Naive thymus-derived CD4-positive, alpha-beta T cell (primary cell): Measurements from ENCODE around the gene GUCY1B1. TPM values are rescaled to one million over a fixed set of nuclear protein-coding genes. Genes with fewer than 3 reads are reported as not detected.
"Not testable (repeated sequence)": the region's sequence is repeated elsewhere in the genome, so short reads cannot be mapped to it uniquely, and the experiment has no call there.

Source experiments
- ATAC-seq: fragments of 150-1000 bp; cut with Tn5 transposase; 2 replicates; pipeline ENCODE4 v1.10.0; 2021; ENCODE audit warnings: mild to moderate bottlenecking, moderate library complexity
- CTCF ChIA-PET: fragments of 350-600 bp; sonication (Branson Sonifier 250); formaldehyde crosslinking; loops from one replicate; lab custom pipeline; 2021; ENCODE audit warnings: antibody characterized with exemption; lab: Charles Lee
- POLR2A ChIA-PET: fragments of 350-600 bp; sonication (Branson Sonifier 250); formaldehyde crosslinking; loops from one replicate; lab custom pipeline; 2021; ENCODE audit warnings: antibody characterized with exemption, inconsistent platforms; lab: Charles Lee
- DNase-seq, 9 donors: peaks; one replicate each; pipeline versions ENCODE4 v3.0.0 to v3.0.0-alpha.2; 2020 to 2022; ENCODE audit warnings: mixed read lengths in 1 of 9
- H3K27ac ChIP-seq: one replicate; pipeline ENCODE4 v1.7.0; 2013; ENCODE audit warnings: mild to moderate bottlenecking, low read depth, low read length, moderate library complexity
- H3K27me3 ChIP-seq, 2 donors: one replicate each; pipeline ENCODE4 v1.7.0; 2013; ENCODE audit warnings: low read length in 2 of 2, mild to moderate bottlenecking in 2 of 2, moderate library complexity in 2 of 2; ENCODE audit not compliant: control insufficient read depth in 2 of 2, insufficient read depth in 2 of 2
- H3K36me3 ChIP-seq, 3 experiments: 1 replicate in 2 of 3; 2 replicates in 1 of 3; pipeline ENCODE4 v1.7.0; 2013; ENCODE audit warnings: low read length in 3 of 3, mild to moderate bottlenecking in 3 of 3, moderate library complexity in 1 of 3; ENCODE audit not compliant: insufficient read depth in 3 of 3, control insufficient read depth in 2 of 3
- H3K4me1 ChIP-seq, 2 donors: one replicate each; pipeline ENCODE4 v1.7.0; 2013; ENCODE audit warnings: low read length in 2 of 2, mild to moderate bottlenecking in 2 of 2, moderate library complexity in 1 of 2; ENCODE audit not compliant: control insufficient read depth in 2 of 2, insufficient read depth in 2 of 2
- H3K4me3 ChIP-seq: 2 replicates; pipeline ENCODE4 v1.7.0; 2013; ENCODE audit warnings: mild to moderate bottlenecking, low read length
- H3K9me3 ChIP-seq, 3 experiments: 1 replicate in 2 of 3; 2 replicates in 1 of 3; pipeline ENCODE4 v1.7.0; 2013; ENCODE audit warnings: low read length in 3 of 3; ENCODE audit not compliant: control insufficient read depth in 2 of 3
- H3K27ac Mint-ChIP-seq, 9 donors: one replicate each; pipeline ENCODE4 v1.8.0; 2020 to 2022; ENCODE audit warnings: mixed read lengths in 9 of 9, mild to moderate bottlenecking in 8 of 9, moderate library complexity in 5 of 9, inconsistent platforms in 2 of 9
- H3K27me3 Mint-ChIP-seq, 5 donors: one replicate each; pipeline ENCODE4 v1.8.0; 2021 to 2022; ENCODE audit warnings: mixed read lengths in 5 of 5, mild to moderate bottlenecking in 1 of 5
- H3K36me3 Mint-ChIP-seq, 5 donors: one replicate each; pipeline ENCODE4 v1.8.0; 2020 to 2022; ENCODE audit warnings: mixed read lengths in 5 of 5, mild to moderate bottlenecking in 3 of 5, inconsistent platforms in 1 of 5
- H3K4me1 Mint-ChIP-seq, 7 donors: one replicate each; pipeline ENCODE4 v1.8.0; 2020 to 2022; ENCODE audit warnings: mixed read lengths in 7 of 7, mild to moderate bottlenecking in 3 of 7, inconsistent platforms in 1 of 7
- H3K4me3 Mint-ChIP-seq, 10 donors: one replicate each; pipeline ENCODE4 v1.8.0; 2020 to 2022; ENCODE audit warnings: mild to moderate bottlenecking in 10 of 10, mixed read lengths in 10 of 10, moderate library complexity in 6 of 10, inconsistent platforms in 2 of 10
- H3K9me3 Mint-ChIP-seq, 11 donors: one replicate each; pipeline ENCODE4 v1.8.0; 2020 to 2022; ENCODE audit warnings: mixed read lengths in 11 of 11, mild to moderate bottlenecking in 4 of 11, inconsistent platforms in 1 of 11, moderate library complexity in 1 of 11
- intact Hi-C, 2 donors: fragments of 100-400 bp; cut with micrococcal nuclease; formaldehyde crosslinking; loops; one replicate each; pipeline ENCODE4 v1.15.1; 2023
- polyA plus RNA-seq, 2 donors: library from polyadenylated mRNA; unstranded; fragments of 300-500 nt; fragmentation: Illumina TruSeq; gene quantifications; one replicate each; pipeline ENCODE4 v1.2.3, GENCODE V29; 2021
- total RNA-seq, 6 experiments: library from RNA in 5 of 6; stranded (reverse) in 5 of 6; gene quantifications; 1 replicate in 5 of 6; 2 replicates in 1 of 6; pipeline ENCODE4 v1.2.3 and lab custom pipeline; 2021 to 2026

Gene GUCY1B1
- total and polyA plus RNA-seq, 7 experiments from 2014 or later = 0.22 to 1.7 (median 0.29) TPM; not detected in 4

DNA sequence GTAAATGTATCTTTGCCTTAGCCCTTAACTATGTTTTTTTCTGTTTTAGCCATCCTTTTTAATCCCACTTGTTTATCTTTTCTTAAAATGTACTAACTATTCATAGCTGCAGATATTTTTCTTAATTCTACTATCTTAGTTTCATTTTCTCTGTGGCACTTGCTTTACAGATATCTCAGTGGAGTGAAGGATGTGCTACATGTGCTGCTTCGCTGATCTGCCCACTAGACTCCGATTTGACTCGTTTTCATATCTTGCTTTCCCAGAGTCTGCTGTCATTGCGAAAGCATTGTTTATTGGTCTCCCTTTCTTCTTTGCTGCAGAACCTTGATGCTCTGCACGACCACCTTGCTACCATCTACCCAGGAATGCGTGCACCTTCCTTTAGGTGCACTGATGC lies 30.6 kb downstream of the GUCY1B1 start:
- no peak for DNase-seq
- Histone ChIP-seq H3K4me1 (no peaks in the 10 kb centered on the region), H3K27me3 (peaks cover 0 to 3% of the 10 kb centered on the region in 2 donors), H3K9me3 (no peaks in the 10 kb centered on the region), H3K27ac (no peak overlapping the region), H3K36me3 (no peaks in the 10 kb centered on the region), H3K4me3 (no peak overlapping the region)
- intact Hi-C loops = loop anchor here in 1 of 2 donors (5.0 to 10.0 kb wide), 2 partner anchors 805 to 1152 kb away; no protein-coding TSS in a partner anchor
- Mint-ChIP-seq H3K27ac (no peak overlapping the region), H3K4me1 (peaks cover 0 to 9% (median 0%) of the 10 kb centered on the region in 7 donors), H3K27me3 (peaks cover 0 to 11% (median 4%) of the 10 kb centered on the region in 5 donors), H3K4me3 (no peak overlapping the region), H3K36me3 (no peaks in the 10 kb centered on the region), H3K9me3 (no peaks in the 10 kb centered on the region)
- CTCF ChIA-PET = no interaction called here
- ATAC-seq = no peak
- POLR2A ChIA-PET = no interaction called here

DNA sequence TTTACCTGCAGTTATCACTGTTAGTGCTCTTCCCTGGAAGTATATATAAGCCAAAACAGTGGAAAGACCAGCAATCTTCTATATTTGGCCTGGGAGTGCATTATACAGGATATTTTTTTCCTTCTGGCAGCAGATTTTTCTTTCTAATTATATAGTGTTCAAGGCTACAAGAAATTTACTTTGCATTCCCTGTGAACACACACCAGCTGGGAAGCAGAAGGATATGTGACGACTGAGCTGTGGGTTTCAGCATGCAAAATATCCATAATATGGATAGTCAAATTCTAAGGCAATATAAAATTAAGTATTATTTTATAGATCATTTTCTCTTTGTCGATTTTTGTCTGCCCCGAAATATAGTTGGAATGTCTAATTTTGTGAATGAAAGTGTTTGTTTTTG lies 31.2 kb downstream of the GUCY1B1 start:
- Mint-ChIP-seq H3K9me3 (no peaks in the 10 kb centered on the region), H3K4me1 (peaks cover 0 to 9% (median 0%) of the 10 kb centered on the region in 7 donors), H3K27me3 (peaks cover 0 to 11% (median 4%) of the 10 kb centered on the region in 5 donors), H3K4me3 (no peak overlapping the region), H3K27ac (no peak overlapping the region), H3K36me3 (no peaks in the 10 kb centered on the region)
- ChIA-PET POLR2A (no interaction called here), CTCF (no interaction called here)
- ATAC-seq (no peak), DNase-seq (no peak)
- Histone ChIP-seq H3K27ac (no peak overlapping the region), H3K27me3 (peaks cover 0 to 3% of the 10 kb centered on the region in 2 donors), H3K36me3 (no peaks in the 10 kb centered on the region), H3K9me3 (no peaks in the 10 kb centered on the region), H3K4me1 (no peaks in the 10 kb centered on the region), H3K4me3 (no peak overlapping the region)
- intact Hi-C loops = loop anchor here in 1 of 2 donors (5.0 to 10.0 kb wide), 2 partner anchors 805 to 1153 kb away; no protein-coding TSS in a partner anchor

DNA sequence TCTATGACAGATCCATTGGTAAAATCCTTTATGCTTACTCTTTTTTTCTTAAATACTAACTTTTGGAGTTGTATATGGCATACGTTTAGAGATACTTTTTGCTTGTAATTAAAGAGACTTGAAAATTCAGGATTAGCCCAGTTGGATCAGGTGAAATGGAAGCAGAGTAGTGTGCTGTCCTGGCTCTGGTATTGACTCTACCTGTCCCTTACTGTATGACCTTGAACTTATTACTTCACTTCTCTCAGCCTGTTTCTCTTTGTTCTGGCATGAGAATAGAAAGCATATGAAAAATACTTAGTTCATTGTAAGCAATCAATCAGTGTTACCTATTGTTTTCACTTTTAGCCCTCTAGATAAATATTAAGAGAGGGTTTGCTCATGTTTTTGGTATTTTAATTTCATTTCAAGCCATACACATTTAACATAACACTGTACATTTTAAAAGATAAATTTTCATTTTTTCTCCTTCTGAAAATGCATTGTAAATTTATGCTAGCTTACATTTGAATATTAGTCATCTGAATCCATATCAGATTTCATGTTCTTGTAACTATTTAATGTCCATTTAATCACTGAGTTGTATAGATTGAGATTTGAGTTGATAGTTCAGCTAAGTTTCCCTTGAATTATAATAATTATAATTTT lies 35.9 kb downstream of the GUCY1B1 start:
- ChIA-PET POLR2A (no interaction called here), CTCF (no interaction called here)
- Histone ChIP-seq H3K4me3 (no peak overlapping the region), H3K27ac (no peak overlapping the region), H3K27me3 (peaks cover 0 to 2% of the 10 kb centered on the region in 2 donors), H3K4me1 (no peaks in the 10 kb centered on the region), H3K36me3 (no peaks in the 10 kb centered on the region), H3K9me3 (no peaks in the 10 kb centered on the region)
- Mint-ChIP-seq H3K4me1 (peaks cover 0 to under 1% (median 0%) of the 10 kb centered on the region in 7 donors), H3K27ac (no peak overlapping the region), H3K36me3 (no peaks in the 10 kb centered on the region), H3K9me3 (no peaks in the 10 kb centered on the region), H3K4me3 (no peak overlapping the region), H3K27me3 (peaks cover 0 to 4% (median 1%) of the 10 kb centered on the region in 5 donors)
- ATAC-seq = no peak
- DNase-seq = no peak
- intact Hi-C loops = no loop called here

DNA sequence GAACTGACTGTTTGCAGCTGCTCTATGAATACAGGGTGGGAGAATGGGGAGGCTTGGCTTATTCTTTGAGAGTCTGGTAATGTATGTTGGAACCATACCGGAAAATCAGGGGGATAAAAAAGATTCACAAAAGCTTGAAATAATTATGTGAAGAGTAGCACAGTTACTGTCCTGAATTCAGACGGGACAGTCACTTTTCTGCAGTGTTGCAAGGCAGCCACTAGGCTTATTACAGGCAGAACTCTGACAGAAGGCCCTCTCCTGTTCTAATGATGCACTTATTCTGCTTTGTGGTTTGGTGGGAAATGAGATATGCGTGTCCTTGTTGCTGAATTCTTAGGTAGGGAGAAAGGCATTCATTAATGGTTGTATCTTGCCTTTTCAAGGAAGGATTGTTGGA lies 37.2 kb downstream of the GUCY1B1 start:
- Histone ChIP-seq H3K4me1 (no peaks in the 10 kb centered on the region), H3K27me3 (no peaks in the 10 kb centered on the region), H3K27ac (no peak overlapping the region), H3K9me3 (no peaks in the 10 kb centered on the region), H3K4me3 (no peak overlapping the region), H3K36me3 (no peaks in the 10 kb centered on the region)
- Mint-ChIP-seq H3K27me3 (peaks cover 0 to 3% (median 0%) of the 10 kb centered on the region in 5 donors), H3K27ac (no peak overlapping the region), H3K36me3 (no peaks in the 10 kb centered on the region), H3K4me3 (no peak overlapping the region), H3K4me1 (no peaks in the 10 kb centered on the region), H3K9me3 (no peaks in the 10 kb centered on the region)
- POLR2A ChIA-PET = no interaction called here
- ATAC-seq (no peak), DNase-seq (no peak)
- CTCF ChIA-PET = no interaction called here
- intact Hi-C loops = no loop called here

DNA sequence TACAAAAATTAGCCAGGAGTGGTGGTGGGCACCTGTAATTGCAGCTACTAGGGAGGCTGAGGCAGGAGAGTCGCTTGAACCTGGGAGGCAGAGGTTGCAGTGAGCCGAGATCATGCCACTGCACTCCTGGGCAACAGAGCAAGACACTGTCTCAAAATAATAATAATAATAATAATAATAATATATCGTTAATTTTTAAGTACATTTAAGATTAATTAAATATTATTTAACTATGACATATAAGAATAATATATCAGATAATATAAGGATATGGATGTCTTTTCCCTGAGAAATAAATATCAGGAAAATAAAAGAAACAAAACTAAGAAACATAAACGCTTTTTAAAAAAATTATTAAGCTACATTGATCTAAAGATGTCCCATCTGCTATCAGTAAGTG lies 38.8 kb downstream of the GUCY1B1 start:
- H3K36me3 Mint-ChIP-seq, H3K27ac Mint-ChIP-seq, H3K4me3 Mint-ChIP-seq, CTCF ChIA-PET, H3K4me1 ChIP-seq, intact Hi-C loops, H3K36me3 ChIP-seq, H3K9me3 Mint-ChIP-seq, H3K4me1 Mint-ChIP-seq, H3K27me3 ChIP-seq, DNase-seq, H3K9me3 ChIP-seq, H3K27ac ChIP-seq, H3K27me3 Mint-ChIP-seq, ATAC-seq, H3K4me3 ChIP-seq, POLR2A ChIA-PET: not testable (repeated sequence)

DNA sequence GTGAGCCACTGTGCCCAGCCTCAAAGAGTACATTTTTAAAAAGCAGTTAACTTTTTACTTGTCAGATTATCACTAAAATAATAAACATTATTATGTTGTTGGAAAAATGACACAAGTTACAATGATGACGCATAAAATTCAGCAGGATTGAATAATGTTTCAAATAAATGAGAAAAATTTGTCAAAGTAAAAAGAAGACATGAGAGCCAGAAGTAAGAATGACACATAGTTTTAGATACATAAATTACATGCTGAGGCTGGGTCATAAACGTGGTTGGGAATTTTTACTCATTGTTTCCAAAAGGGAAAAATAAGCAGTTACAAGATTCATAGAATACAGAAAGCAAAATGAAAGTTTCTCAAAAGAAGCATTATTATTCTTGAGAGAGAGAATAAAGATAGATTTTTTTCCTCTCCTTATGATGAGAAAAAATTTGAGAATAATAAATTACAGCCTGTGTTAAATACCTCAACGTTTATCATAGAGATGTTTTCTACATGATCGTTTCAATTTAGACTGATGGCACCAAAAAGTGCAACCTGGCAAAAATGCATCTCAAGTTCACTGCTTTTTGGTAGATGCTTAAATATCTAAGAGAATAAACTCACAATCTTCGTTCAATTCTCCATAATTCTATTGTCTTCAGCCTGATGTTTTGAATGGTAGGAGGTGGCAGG lies 40.4 kb downstream of the GUCY1B1 start:
- no peak overlapping the region for H3K4me3 Mint-ChIP-seq
- Histone ChIP-seq H3K27ac (no peak overlapping the region), H3K4me1 (no peaks in the 10 kb centered on the region), H3K4me3 (no peak overlapping the region), H3K27me3 (no peaks in the 10 kb centered on the region), H3K36me3 (no peaks in the 10 kb centered on the region), H3K9me3 (no peaks in the 10 kb centered on the region)
- no peak for ATAC-seq
- intact Hi-C loops = no loop called here
- no peaks in the 10 kb centered on the region for H3K36me3 Mint-ChIP-seq
- ChIA-PET CTCF (no interaction called here), POLR2A (no interaction called here)
- H3K4me1 Mint-ChIP-seq = no peaks in the 10 kb centered on the region
- no peaks in the 10 kb centered on the region for H3K9me3 Mint-ChIP-seq
- no peak overlapping the region for H3K27ac Mint-ChIP-seq
- H3K27me3 Mint-ChIP-seq = peaks cover 0 to 12% (median 5%) of the 10 kb centered on the region in 5 donors
- DNase-seq = no peak

DNA sequence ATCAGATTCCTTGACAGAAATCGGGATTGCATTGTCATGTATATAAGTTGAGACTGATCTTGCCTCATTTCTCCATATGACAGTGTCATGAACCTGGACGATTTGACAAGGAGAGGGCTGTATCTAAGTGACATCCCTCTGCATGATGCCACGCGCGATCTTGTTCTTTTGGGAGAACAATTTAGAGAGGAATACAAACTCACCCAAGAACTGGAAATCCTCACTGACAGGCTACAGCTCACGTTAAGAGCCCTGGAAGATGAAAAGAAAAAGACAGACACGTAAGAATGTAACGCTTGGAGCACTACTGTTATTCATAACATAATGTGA lies 40.9 kb downstream of the GUCY1B1 start:
- H3K4me3 ChIP-seq = no peak overlapping the region
- H3K36me3 Mint-ChIP-seq = no peaks in the 10 kb centered on the region
- H3K4me1 Mint-ChIP-seq = no peaks in the 10 kb centered on the region
- POLR2A ChIA-PET = no interaction called here
- no peaks in the 10 kb centered on the region for H3K36me3 ChIP-seq
- intact Hi-C loops = loop anchor here in 1 of 2 donors (10.0 kb wide), 1 partner anchor 1165 kb away; no protein-coding TSS in a partner anchor
- no peaks in the 10 kb centered on the region for H3K4me1 ChIP-seq
- no peak for DNase-seq
- no peaks in the 10 kb centered on the region for H3K9me3 Mint-ChIP-seq
- H3K27me3 Mint-ChIP-seq = peaks cover 0 to 12% (median 5%) of the 10 kb centered on the region in 5 donors
- no peaks in the 10 kb centered on the region for H3K9me3 ChIP-seq
- no peak overlapping the region for H3K27ac ChIP-seq
- no peaks in the 10 kb centered on the region for H3K27me3 ChIP-seq
- no peak for ATAC-seq
- CTCF ChIA-PET = no interaction called here
- no peak overlapping the region for H3K4me3 Mint-ChIP-seq
- H3K27ac Mint-ChIP-seq = no peak overlapping the region
